GM12891 (cell line): Measurements from ENCODE around the gene SMAD3.
A peak's percentile ranks its signal among the peaks of the same experiment; 100 is the strongest.

Experiments
- DNase-seq: peaks from one replicate; pipeline ENCODE4 v3.0.0; 2011; ENCODE audit warnings: low spot score; ENCODE audit not compliant: insufficient read length
- FAIRE-seq: peaks from 2 replicates; lab custom pipeline; 2011; peaks lifted over from hg19 to GRCh38; lab: Jason Lieb, UNC
- PAX5 ChIP-seq: IDR thresholded peaks from 2 replicates; pipeline ENCODE4 v1.6.1; 2011; ENCODE audit warnings: low read length, moderate library complexity, mild to moderate bottlenecking; ENCODE audit not compliant: insufficient read depth, severe bottlenecking
- POLR2A ChIP-seq: IDR thresholded peaks from 2 replicates; pipeline ENCODE4 v1.6.1; 2011; ENCODE audit warnings: low read depth, low read length, control low read depth
- POLR2AphosphoS5 ChIP-seq: IDR thresholded peaks from 2 replicates; pipeline ENCODE4 v1.6.1; 2011; ENCODE audit warnings: low read depth, low read length, control low read depth
- POU2F2 ChIP-seq: IDR thresholded peaks from 2 replicates; pipeline ENCODE4 v1.6.1; 2011; ENCODE audit warnings: low read depth, mild to moderate bottlenecking, control low read depth, low read length, moderate library complexity
- SPI1 ChIP-seq: IDR thresholded peaks from 2 replicates; pipeline ENCODE4 v1.6.1; 2011; ENCODE audit warnings: low read depth, low read length, control low read depth
- TAF1 ChIP-seq: IDR thresholded peaks from 2 replicates; pipeline ENCODE4 v1.6.1; 2011; ENCODE audit warnings: low read depth, low read length, control low read depth

SMAD3 gene

DNA sequence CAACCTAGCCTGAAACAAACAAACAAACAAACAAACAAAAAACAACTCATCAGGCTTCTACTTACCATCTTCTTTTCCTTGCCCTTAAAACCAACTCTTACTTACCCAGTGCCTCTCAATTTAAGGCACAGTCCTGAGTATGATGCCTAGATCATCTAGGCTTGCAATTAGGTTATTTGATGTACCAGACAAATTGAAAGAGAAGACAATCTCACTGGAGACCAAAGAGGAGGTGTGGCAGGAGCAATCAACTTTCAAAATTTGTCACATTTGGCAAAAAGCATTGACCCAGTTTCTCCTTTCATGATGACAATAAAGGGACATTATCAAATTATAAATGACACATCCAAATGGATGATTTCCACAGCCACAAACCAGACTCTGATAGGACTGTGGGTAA lies 153.0 kb downstream of the SMAD3 start:
- DNase-seq (no peak), FAIRE-seq (peak; percentile 71)
- no peak for TF ChIP-seq TAF1
- no peak for TF ChIP-seq PAX5
- TF ChIP-seq SPI1, result no peak
- no peak for TF ChIP-seq POLR2AphosphoS5

DNA sequence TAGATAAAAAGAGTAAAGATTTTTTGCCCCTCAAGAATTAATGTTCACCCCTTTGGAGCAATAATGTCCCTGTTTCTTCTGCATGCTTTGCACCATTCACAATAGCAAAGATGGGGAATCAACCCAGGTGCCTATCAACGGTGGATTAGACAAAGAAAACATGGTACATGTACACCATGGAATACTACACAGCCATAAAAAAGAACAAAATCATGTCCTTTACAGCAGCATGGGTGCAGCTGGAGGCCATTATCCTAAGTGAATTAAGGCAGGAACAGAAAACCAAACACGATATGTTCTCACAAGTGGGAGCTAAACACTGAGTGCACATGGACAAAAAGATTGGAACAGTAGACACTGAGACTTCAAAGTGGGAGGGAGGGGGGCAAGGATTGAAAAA lies 153.9 kb downstream of the SMAD3 start:
- TF ChIP-seq PAX5 (no peak), TAF1 (no peak), POLR2AphosphoS5 (no peak)
- FAIRE-seq (no peak), DNase-seq (no peak)

DNA sequence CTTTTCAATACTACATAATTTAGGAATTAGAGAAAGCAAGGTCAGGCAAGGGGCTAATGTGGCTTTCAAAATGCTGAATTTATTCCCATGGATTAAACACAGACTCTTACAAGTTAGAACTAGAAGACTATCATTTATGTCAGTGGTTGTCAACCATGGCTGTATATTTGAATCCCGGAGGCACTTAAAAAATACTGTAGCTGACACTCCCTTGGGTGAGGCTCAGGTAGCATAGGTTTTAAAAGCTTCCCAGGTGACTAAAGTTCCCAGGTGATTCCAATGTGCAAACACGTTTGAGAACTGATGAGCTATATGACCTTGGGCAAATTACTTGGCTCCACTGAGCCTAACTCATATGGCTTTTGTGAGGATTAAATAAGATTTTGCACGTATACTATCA lies 159.5 kb downstream of the SMAD3 start:
- FAIRE-seq, result no peak
- no peak for DNase-seq
- TF ChIP-seq PAX5 (no peak), POLR2A (no peak), POLR2AphosphoS5 (no peak), TAF1 (no peak), POU2F2 (no peak), SPI1 (no peak)

DNA sequence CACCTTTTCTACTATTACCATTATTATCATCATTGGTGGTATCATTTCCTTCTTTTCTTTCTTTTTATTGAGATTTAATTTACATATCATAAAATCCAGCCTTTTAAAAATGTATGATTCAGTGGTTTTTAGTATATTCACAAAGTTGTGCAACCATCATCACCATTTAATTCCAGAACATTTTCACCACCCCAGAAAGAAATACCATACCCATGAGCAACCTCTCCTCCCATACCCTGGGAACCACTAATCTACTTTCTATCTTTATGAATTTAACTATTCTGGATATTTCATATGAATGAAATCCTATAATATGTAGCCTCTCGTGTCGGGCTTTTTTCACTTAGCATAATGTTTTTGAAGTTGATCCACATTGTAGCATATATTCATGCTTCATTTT lies 159.9 kb downstream of the SMAD3 start:
- TF ChIP-seq POLR2AphosphoS5 (no peak), PAX5 (no peak), SPI1 (no peak), POU2F2 (no peak), POLR2A (no peak), TAF1 (no peak)
- no peak for FAIRE-seq
- DNase-seq, result no peak

DNA sequence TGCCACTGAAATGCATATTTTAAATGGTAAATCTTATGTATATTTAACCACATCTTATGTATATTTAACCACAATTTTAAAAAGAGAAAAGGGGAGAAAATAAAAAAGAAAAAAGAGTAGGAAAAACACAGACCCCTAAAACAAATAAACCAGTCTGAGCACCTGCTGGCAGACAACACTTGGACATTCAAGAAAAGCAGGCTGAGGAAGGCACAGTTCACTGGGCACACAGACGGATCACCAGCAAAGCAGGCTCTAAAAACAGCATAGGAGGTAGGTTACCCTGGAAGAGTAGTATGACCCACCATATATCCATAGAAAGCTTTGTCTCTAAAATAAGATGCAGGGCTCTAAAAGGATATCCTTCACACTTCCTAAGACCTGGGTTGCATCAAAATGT lies 162.0 kb downstream of the SMAD3 start:
- TF ChIP-seq POLR2AphosphoS5, result no peak
- TF ChIP-seq TAF1, result no peak
- TF ChIP-seq SPI1, result no peak
- no peak for TF ChIP-seq POU2F2
- no peak for TF ChIP-seq POLR2A
- no peak for TF ChIP-seq PAX5
- no peak for FAIRE-seq
- DNase-seq, result no peak

DNA sequence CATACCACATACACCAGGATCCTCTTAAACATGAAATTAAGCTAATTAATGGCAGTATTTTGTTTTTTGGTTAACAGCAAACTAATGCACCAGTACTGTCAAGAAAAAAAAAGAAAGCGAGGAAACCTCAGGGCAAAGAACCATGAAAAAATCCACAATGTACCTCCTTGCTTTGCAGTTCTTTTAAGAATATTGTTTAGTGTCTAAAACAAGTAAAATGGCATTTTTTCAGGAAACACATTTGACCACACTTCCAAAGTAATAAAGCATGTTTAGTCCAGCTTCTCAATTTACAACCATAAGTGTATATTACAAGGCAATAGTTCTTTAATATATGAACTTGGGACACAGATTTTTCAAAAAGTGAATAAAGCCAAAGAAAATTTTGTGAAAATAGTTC lies 162.4 kb downstream of the SMAD3 start:
- TF ChIP-seq PAX5 (no peak), POLR2A (no peak), SPI1 (no peak), TAF1 (no peak), POU2F2 (no peak), POLR2AphosphoS5 (no peak)
- DNase-seq, result no peak
- FAIRE-seq, result no peak

DNA sequence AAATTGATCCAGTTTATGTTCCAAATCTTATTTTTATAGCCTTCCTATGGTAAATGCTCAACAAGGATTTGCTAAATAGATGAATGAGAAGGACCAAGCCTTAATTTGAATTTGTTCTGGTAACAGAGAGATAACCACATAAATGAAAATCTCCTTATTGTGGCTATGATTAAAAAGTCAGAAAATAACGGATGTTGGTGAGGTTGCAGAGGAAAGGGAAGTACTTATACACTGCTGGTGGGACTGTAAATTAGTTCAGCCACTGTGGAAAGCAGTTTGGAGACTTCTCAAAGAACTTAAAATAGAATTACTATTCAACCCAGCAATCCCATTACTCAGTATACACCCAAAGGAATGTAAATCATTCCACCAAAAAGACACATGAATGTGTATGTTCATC lies 162.9 kb downstream of the SMAD3 start:
- no peak for DNase-seq
- no peak for TF ChIP-seq PAX5
- TF ChIP-seq POU2F2, result no peak
- no peak for TF ChIP-seq POLR2A
- no peak for TF ChIP-seq POLR2AphosphoS5
- TF ChIP-seq SPI1, result no peak
- TF ChIP-seq TAF1, result no peak
- FAIRE-seq, result no peak

DNA sequence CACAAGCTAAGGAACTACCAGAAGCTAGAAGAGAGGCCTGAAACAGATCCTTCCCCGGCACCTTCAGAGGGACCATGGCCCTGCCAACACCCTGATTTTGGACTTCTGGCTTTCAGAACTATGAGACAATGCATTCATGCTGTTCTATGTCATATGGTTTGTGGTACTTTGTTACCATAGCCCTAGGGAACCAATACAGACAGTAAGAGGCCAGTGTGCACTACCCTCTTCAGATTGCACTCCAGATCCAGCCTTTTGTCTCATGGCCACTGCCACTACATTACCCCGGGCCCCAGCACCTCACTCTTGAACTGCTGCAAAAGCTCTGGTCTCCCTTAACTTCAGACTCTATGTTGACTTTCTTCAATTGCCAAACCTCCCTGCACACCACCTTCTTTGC lies 165.1 kb downstream of the SMAD3 start:
- DNase-seq, result no peak
- TF ChIP-seq POLR2AphosphoS5 (no peak), TAF1 (no peak)
- FAIRE-seq, result no peak

DNA sequence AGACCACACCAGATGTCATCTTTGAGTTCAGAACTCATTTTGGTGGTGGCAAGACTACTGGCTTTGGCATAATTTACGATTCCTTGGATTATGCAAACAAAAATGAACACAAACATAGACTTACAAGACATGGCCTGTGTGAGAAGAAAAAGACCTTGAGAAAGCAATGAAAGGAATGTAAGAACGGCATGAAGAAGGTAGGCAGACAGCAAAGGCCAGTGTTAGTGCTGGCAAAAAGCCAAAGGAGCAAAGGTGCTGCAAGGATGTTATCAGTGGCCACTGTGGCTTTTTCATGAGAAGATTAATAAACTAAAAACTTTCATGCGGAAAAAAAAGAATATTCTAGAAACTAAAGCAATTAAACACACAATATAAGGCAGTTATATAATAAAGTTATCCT lies 167.2 kb downstream of the SMAD3 start:
- TF ChIP-seq POU2F2, result no peak
- TF ChIP-seq SPI1, result no peak
- no peak for TF ChIP-seq POLR2AphosphoS5
- no peak for TF ChIP-seq POLR2A
- TF ChIP-seq PAX5, result no peak
- no peak for TF ChIP-seq TAF1
- DNase-seq (no peak), FAIRE-seq (no peak)

DNA sequence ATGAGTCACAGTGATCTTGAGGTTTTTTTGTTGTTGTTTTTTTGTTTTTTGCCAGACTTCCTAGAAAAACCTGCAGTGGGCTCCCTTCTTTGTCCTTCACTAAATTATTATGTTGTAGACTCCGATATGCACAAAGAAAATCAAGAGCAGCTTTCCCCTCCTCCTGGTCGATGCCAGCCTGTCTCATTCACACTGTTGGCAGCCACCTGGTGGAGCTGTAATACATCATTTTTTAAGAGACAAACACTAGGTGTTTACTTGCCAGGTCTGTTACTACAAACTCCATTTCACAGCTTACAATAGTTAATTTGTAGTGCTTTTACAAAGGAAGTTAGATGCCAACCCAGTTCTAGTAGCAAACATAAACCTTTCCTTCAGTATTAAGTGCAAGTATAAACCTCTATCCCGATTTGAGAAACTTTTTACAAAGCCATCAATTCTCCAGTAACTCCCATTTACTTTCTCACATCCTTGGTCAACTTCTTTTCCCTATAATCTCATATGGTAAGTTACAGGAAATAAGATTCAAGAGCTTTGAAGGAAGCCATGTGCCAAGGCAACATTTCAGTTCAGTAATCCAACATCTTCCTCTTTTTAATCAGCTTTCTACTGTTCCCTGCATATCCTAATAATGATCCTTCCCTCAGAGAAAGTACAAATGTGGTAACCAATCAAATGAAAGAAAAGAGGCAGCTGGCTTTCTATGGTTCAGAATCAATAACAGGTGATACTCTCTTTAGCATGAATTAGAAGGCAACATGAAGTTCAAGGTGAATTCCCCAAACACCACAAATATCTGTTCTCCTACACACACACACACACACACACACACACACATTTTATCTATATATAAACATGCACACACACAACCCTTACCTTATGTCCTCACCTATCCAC lies 175.1 kb downstream of the SMAD3 start:
- FAIRE-seq (peak; percentile 50), DNase-seq (no peak)
- no peak for TF ChIP-seq POLR2AphosphoS5
- TF ChIP-seq POLR2A, result no peak
- no peak for TF ChIP-seq PAX5
- no peak for TF ChIP-seq TAF1
- no peak for TF ChIP-seq SPI1
- no peak for TF ChIP-seq POU2F2
